Measurements from ENCODE around the gene DTYMK. TPM values are rescaled to one million over a fixed set of nuclear protein-coding genes. Genes with fewer than 3 reads are reported as not detected.

The DTYMK gene
- total RNA-seq, 1 experiment from 2014 or later: 88.1 TPM

DNA sequence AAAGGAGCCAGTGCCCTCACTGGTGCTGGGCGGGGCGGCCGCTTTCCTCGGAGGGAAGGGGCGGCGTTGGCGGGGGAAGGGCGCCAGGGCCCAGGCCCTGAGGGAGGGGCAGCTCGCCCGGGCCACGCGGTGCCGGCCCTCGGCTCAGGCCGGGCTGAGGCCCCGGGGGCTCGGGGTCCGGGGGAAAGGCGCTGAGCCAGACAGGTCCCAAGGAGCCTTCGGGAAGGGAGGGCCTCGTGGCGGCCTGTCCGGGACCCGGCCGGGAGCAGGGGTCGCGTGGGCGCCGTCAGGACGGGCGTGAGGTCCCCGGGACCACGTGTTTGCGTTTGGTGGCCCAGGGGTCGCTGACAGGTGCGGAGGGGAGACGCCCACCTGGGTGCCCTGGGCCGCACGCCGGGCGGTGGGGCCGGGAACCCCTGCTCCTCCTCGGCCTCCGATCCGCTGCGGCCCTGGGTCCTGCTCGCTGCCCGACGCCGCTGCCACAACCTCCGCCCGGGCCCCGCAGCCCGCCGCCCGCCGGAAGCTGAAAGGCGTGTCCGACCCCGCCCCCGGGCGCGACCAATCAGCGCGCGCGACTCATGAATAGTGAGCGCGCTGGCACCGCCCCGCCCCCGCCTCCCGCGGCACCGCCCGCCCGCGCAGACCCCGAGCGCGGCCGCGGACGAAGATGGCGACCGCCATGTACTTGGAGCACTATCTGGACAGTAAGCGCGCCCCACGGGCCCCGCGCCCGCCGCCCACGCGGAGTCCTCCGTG, 15.0 kb upstream of the DTYMK start, which contains the start of gene ING5:
Gene ING5 (plus strand): TSS at position 641 of the 756 bp plus-strand sequence. CDS start 27 bp downstream, at position 668.
- ChIA-PET POLR2A (interaction anchor here (1.0 to 3.0 kb wide), 3 partner anchors 14 to 386 kb away, joined by 3 to 28 read pairs (median 4); partner anchors contain the start of genes D2HGDH, DTYMK and HDLBP), CTCF (interaction anchor here (0.6 to 4.1 kb wide), 18 partner anchors 9 to 1676 kb away, joined by 3 to 30 read pairs (median 5); partner anchors contain the start of genes D2HGDH and DTYMK)
- DNase-seq (ENCODE audit: low spot score): peak; percentile 96
- H3K27me3 Mint-ChIP-seq (ENCODE audit: low read depth): no peaks in the 10 kb centered on the region
- peak; percentile 72 for ATAC-seq
- H3K36me3 Mint-ChIP-seq: peaks cover 17% of the 10 kb centered on the region
- peaks cover 12% of the 10 kb centered on the region for H3K4me1 Mint-ChIP-seq
- peak within 1 kb of the TSS; percentile 83 for H3K4me3 Mint-ChIP-seq
- H3K9me3 Mint-ChIP-seq: 0 out of 2 replicates have a peak, but pooled peaks cover 7% of the 10 kb centered on the region
- peak within 1 kb of the TSS; percentile 95 for H3K27ac Mint-ChIP-seq
- TF ChIP-seq FOXJ3 (CRISPR knock-in tag; IDR thresholded peaks at IDR 0.05; ENCODE audit: borderline replicate concordance): no peak
- 0 out of 2 replicates have a peak, but pooled peaks have one; percentile 34 for TF ChIP-seq ZNF671 (CRISPR knock-in tag; IDR thresholded peaks at IDR 0.05)
- TF ChIP-seq, protein P1, sequence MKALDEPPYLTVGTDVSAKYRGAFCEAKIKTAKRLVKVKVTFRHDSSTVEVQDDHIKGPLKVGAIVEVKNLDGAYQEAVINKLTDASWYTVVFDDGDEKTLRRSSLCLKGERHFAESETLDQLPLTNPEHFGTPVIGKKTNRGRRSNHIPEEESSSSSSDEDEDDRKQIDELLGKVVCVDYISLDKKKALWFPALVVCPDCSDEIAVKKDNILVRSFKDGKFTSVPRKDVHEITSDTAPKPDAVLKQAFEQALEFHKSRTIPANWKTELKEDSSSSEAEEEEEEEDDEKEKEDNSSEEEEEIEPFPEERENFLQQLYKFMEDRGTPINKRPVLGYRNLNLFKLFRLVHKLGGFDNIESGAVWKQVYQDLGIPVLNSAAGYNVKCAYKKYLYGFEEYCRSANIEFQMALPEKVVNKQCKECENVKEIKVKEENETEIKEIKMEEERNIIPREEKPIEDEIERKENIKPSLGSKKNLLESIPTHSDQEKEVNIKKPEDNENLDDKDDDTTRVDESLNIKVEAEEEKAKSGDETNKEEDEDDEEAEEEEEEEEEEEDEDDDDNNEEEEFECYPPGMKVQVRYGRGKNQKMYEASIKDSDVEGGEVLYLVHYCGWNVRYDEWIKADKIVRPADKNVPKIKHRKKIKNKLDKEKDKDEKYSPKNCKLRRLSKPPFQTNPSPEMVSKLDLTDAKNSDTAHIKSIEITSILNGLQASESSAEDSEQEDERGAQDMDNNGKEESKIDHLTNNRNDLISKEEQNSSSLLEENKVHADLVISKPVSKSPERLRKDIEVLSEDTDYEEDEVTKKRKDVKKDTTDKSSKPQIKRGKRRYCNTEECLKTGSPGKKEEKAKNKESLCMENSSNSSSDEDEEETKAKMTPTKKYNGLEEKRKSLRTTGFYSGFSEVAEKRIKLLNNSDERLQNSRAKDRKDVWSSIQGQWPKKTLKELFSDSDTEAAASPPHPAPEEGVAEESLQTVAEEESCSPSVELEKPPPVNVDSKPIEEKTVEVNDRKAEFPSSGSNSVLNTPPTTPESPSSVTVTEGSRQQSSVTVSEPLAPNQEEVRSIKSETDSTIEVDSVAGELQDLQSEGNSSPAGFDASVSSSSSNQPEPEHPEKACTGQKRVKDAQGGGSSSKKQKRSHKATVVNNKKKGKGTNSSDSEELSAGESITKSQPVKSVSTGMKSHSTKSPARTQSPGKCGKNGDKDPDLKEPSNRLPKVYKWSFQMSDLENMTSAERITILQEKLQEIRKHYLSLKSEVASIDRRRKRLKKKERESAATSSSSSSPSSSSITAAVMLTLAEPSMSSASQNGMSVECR (CRISPR knock-in tag; IDR thresholded peaks at IDR 0.05; ENCODE audit: borderline replicate concordance): no peak
- peak; percentile 88 for TF ChIP-seq TCF7 (CRISPR knock-in tag; IDR thresholded peaks at IDR 0.05; ENCODE audit: low read depth)
- TF ChIP-seq ZNF138 (CRISPR knock-in tag; conservative IDR thresholded peaks at IDR 0.05): no peak
- no peak for TF ChIP-seq NR3C1 (CRISPR knock-in tag; conservative IDR thresholded peaks at IDR 0.05; ENCODE audit: low read depth)
- TF ChIP-seq, protein P2, sequence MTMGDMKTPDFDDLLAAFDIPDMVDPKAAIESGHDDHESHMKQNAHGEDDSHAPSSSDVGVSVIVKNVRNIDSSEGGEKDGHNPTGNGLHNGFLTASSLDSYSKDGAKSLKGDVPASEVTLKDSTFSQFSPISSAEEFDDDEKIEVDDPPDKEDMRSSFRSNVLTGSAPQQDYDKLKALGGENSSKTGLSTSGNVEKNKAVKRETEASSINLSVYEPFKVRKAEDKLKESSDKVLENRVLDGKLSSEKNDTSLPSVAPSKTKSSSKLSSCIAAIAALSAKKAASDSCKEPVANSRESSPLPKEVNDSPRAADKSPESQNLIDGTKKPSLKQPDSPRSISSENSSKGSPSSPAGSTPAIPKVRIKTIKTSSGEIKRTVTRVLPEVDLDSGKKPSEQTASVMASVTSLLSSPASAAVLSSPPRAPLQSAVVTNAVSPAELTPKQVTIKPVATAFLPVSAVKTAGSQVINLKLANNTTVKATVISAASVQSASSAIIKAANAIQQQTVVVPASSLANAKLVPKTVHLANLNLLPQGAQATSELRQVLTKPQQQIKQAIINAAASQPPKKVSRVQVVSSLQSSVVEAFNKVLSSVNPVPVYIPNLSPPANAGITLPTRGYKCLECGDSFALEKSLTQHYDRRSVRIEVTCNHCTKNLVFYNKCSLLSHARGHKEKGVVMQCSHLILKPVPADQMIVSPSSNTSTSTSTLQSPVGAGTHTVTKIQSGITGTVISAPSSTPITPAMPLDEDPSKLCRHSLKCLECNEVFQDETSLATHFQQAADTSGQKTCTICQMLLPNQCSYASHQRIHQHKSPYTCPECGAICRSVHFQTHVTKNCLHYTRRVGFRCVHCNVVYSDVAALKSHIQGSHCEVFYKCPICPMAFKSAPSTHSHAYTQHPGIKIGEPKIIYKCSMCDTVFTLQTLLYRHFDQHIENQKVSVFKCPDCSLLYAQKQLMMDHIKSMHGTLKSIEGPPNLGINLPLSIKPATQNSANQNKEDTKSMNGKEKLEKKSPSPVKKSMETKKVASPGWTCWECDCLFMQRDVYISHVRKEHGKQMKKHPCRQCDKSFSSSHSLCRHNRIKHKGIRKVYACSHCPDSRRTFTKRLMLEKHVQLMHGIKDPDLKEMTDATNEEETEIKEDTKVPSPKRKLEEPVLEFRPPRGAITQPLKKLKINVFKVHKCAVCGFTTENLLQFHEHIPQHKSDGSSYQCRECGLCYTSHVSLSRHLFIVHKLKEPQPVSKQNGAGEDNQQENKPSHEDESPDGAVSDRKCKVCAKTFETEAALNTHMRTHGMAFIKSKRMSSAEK (CRISPR knock-in tag; IDR thresholded peaks at IDR 0.05; ENCODE audit: borderline replicate concordance): peak; percentile 51; the same call in 1 of the 2 replicates
- TF ChIP-seq, protein P3, sequence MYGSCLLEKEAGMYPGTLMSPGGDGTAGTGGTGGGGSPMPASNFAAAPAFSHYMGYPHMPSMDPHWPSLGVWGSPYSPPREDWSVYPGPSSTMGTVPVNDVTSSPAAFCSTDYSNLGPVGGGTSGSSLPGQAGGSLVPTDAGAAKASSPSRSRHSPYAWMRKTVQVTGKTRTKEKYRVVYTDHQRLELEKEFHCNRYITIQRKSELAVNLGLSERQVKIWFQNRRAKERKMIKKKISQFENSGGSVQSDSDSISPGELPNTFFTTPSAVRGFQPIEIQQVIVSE (CRISPR knock-in tag; IDR thresholded peaks at IDR 0.05; ENCODE audit: borderline replicate concordance): no peak
- peak; percentile 28; the same call in 1 of the 2 replicates for TF ChIP-seq FOXK1 (CRISPR knock-in tag; IDR thresholded peaks at IDR 0.05)
- no peak for TF ChIP-seq ZNF396 (CRISPR knock-in tag; IDR thresholded peaks at IDR 0.05; ENCODE audit: borderline replicate concordance)
- TF ChIP-seq, protein P4, sequence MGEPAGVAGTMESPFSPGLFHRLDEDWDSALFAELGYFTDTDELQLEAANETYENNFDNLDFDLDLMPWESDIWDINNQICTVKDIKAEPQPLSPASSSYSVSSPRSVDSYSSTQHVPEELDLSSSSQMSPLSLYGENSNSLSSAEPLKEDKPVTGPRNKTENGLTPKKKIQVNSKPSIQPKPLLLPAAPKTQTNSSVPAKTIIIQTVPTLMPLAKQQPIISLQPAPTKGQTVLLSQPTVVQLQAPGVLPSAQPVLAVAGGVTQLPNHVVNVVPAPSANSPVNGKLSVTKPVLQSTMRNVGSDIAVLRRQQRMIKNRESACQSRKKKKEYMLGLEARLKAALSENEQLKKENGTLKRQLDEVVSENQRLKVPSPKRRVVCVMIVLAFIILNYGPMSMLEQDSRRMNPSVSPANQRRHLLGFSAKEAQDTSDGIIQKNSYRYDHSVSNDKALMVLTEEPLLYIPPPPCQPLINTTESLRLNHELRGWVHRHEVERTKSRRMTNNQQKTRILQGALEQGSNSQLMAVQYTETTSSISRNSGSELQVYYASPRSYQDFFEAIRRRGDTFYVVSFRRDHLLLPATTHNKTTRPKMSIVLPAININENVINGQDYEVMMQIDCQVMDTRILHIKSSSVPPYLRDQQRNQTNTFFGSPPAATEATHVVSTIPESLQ (CRISPR knock-in tag; IDR thresholded peaks at IDR 0.05): no peak
- TF ChIP-seq, protein P5, sequence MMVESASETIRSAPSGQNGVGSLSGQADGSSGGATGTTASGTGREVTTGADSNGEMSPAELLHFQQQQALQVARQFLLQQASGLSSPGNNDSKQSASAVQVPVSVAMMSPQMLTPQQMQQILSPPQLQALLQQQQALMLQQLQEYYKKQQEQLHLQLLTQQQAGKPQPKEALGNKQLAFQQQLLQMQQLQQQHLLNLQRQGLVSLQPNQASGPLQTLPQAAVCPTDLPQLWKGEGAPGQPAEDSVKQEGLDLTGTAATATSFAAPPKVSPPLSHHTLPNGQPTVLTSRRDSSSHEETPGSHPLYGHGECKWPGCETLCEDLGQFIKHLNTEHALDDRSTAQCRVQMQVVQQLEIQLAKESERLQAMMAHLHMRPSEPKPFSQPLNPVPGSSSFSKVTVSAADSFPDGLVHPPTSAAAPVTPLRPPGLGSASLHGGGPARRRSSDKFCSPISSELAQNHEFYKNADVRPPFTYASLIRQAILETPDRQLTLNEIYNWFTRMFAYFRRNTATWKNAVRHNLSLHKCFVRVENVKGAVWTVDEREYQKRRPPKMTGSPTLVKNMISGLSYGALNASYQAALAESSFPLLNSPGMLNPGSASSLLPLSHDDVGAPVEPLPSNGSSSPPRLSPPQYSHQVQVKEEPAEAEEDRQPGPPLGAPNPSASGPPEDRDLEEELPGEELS (CRISPR knock-in tag; IDR thresholded peaks at IDR 0.05): no peak; the same call in 1 of the 2 replicates
- no peak for TF ChIP-seq GTF2I (CRISPR knock-in tag; conservative IDR thresholded peaks at IDR 0.05)
- peak; percentile 42; the same call in 1 of the 2 replicates for TF ChIP-seq ETV6 (CRISPR knock-in tag; IDR thresholded peaks at IDR 0.05)
- no peak for TF ChIP-seq SOX15 (CRISPR knock-in tag; IDR thresholded peaks at IDR 0.05)
- TF ChIP-seq, protein P6, sequence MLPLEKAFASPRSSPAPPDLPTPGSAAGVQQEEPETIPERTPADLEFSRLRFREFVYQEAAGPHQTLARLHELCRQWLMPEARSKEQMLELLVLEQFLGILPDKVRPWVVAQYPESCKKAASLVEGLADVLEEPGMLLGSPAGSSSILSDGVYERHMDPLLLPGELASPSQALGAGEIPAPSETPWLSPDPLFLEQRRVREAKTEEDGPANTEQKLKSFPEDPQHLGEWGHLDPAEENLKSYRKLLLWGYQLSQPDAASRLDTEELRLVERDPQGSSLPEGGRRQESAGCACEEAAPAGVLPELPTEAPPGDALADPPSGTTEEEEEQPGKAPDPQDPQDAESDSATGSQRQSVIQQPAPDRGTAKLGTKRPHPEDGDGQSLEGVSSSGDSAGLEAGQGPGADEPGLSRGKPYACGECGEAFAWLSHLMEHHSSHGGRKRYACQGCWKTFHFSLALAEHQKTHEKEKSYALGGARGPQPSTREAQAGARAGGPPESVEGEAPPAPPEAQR (CRISPR knock-in tag; IDR thresholded peaks at IDR 0.05): no peak
- TF ChIP-seq, protein P7, sequence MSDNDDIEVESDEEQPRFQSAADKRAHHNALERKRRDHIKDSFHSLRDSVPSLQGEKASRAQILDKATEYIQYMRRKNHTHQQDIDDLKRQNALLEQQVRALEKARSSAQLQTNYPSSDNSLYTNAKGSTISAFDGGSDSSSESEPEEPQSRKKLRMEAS (CRISPR knock-in tag; IDR thresholded peaks at IDR 0.05): peak; percentile 93
- TF ChIP-seq NR1H2 (CRISPR knock-in tag; IDR thresholded peaks at IDR 0.05): no peak
